ENCODE results near the gene E2F2. TPM values are rescaled to one million over a fixed set of nuclear protein-coding genes. Genes with fewer than 3 reads are reported as not detected.

E2F2 gene
- total RNA-seq, 1 experiment from 2014 or later: 8.1 TPM

GRCh38 chr1:23472351-23473036, 58.5 kb downstream of the E2F2 start:
- no TSS peak for BruUV-seq (replicated peaks)
- no peaks in the 10 kb centered on the region for H3K9me3 Mint-ChIP-seq (ENCODE audit: low read depth, unreplicated experiment)
- intact Hi-C loops (cut with micrococcal nuclease; ENCODE audit: unreplicated experiment): no loop called here
- H3K4me1 Mint-ChIP-seq (ENCODE audit: low read depth, unreplicated experiment): no peaks in the 10 kb centered on the region
- CTCF ChIA-PET: interaction anchor here (0.9 kb wide), 1 partner anchor 12 kb away, joined by 4 read pairs; no protein-coding TSS in a partner anchor
- H3K36me3 Mint-ChIP-seq (ENCODE audit: insufficient read depth, unreplicated experiment): no peaks in the 10 kb centered on the region
- no peaks in the 10 kb centered on the region for H3K27me3 Mint-ChIP-seq (ENCODE audit: unreplicated experiment)
- DNase-seq: no peak
- H3K27ac Mint-ChIP-seq (ENCODE audit: unreplicated experiment): no peak overlapping the region
- TF ChIP-seq CTCF (IDR thresholded peaks at IDR 0.05; ENCODE audit: unreplicated experiment): no peak
- H3K4me3 Mint-ChIP-seq (ENCODE audit: low read depth, unreplicated experiment): no peak overlapping the region

GRCh38 chr1:23471473-23472075, 59.5 kb downstream of the E2F2 start:
- Mint-ChIP-seq H3K4me1 (ENCODE audit: low read depth, unreplicated experiment) (no peaks in the 10 kb centered on the region), H3K27me3 (ENCODE audit: unreplicated experiment) (no peaks in the 10 kb centered on the region), H3K27ac (ENCODE audit: unreplicated experiment) (no peak overlapping the region), H3K36me3 (ENCODE audit: insufficient read depth, unreplicated experiment) (no peaks in the 10 kb centered on the region), H3K9me3 (ENCODE audit: low read depth, unreplicated experiment) (no peaks in the 10 kb centered on the region), H3K4me3 (ENCODE audit: low read depth, unreplicated experiment) (no peak overlapping the region)
- TF ChIP-seq CTCF (IDR thresholded peaks at IDR 0.05; ENCODE audit: unreplicated experiment): no peak
- no peak for DNase-seq
- intact Hi-C loops (cut with micrococcal nuclease; ENCODE audit: unreplicated experiment): no loop called here
- no TSS peak for BruUV-seq (replicated peaks)
- CTCF ChIA-PET: no interaction called here

- no peaks in the 10 kb centered on the region for H3K27me3 Mint-ChIP-seq (ENCODE audit: unreplicated experiment)
- no peaks in the 10 kb centered on the region for H3K36me3 Mint-ChIP-seq (ENCODE audit: insufficient read depth, unreplicated experiment)
- intact Hi-C loops (cut with micrococcal nuclease; ENCODE audit: unreplicated experiment): no loop called here
- DNase-seq: no peak
- no peaks in the 10 kb centered on the region for H3K4me1 Mint-ChIP-seq (ENCODE audit: low read depth, unreplicated experiment)
- no peak for TF ChIP-seq CTCF (IDR thresholded peaks at IDR 0.05; ENCODE audit: unreplicated experiment)
- CTCF ChIA-PET: interaction anchor here (1.0 kb wide), 1 partner anchor 19 kb away, joined by 3 read pairs; no protein-coding TSS in a partner anchor
- no peak overlapping the region for H3K4me3 Mint-ChIP-seq (ENCODE audit: low read depth, unreplicated experiment)
- no peak overlapping the region for H3K27ac Mint-ChIP-seq (ENCODE audit: unreplicated experiment)
- BruUV-seq (replicated peaks): no TSS peak
- H3K9me3 Mint-ChIP-seq (ENCODE audit: low read depth, unreplicated experiment): no peaks in the 10 kb centered on the region
These were observed 60.6 kb downstream of the E2F2 start for GRCh38 chr1:23470282-23471070.

- CTCF ChIA-PET: interaction anchor here (0.7 kb wide), 1 partner anchor 38 kb away, joined by 4 read pairs; no protein-coding TSS in a partner anchor
- Mint-ChIP-seq H3K27me3 (ENCODE audit: unreplicated experiment) (no peaks in the 10 kb centered on the region), H3K4me3 (ENCODE audit: low read depth, unreplicated experiment) (no peak overlapping the region), H3K9me3 (ENCODE audit: low read depth, unreplicated experiment) (no peaks in the 10 kb centered on the region), H3K4me1 (ENCODE audit: low read depth, unreplicated experiment) (no peaks in the 10 kb centered on the region), H3K36me3 (ENCODE audit: insufficient read depth, unreplicated experiment) (no peaks in the 10 kb centered on the region), H3K27ac (ENCODE audit: unreplicated experiment) (no peak overlapping the region)
- DNase-seq: no peak
- TF ChIP-seq CTCF (IDR thresholded peaks at IDR 0.05; ENCODE audit: unreplicated experiment): no peak
- BruUV-seq (replicated peaks): no TSS peak
- intact Hi-C loops (cut with micrococcal nuclease; ENCODE audit: unreplicated experiment): no loop called here
These were observed 61.6 kb downstream of the E2F2 start for GRCh38 chr1:23469372-23469982.
